ENCODE results near the gene TFR2. TPM values are rescaled to one million over a fixed set of nuclear protein-coding genes. Genes with fewer than 3 reads are reported as not detected.

Gene TFR2
- total and polyA plus RNA-seq, 2 experiments from 2014 or later = 3.7 to 4.2 TPM

GRCh38 chr7:100682228-100682741 lies 40.9 kb upstream of the TFR2 start:
- no peaks in the 10 kb centered on the region; the same call in 1 of the 2 replicates for H3K36me3 ChIP-seq (ENCODE audit: insufficient read depth)
- no peaks in the 10 kb centered on the region for H3K27me3 ChIP-seq (ENCODE audit: insufficient read depth)
- H3K4me2 ChIP-seq = no peak overlapping the region
- no peaks in the 10 kb centered on the region for H3K9me2 ChIP-seq (ENCODE audit: insufficient read depth)
- H3K27ac ChIP-seq (ENCODE audit: low read depth) = no peak overlapping the region
- DNase-seq (ENCODE audit: low spot score) (no peak), ATAC-seq (no peak)
- Mint-ChIP-seq H3K27ac (no peak overlapping the region), H3K36me3 (ENCODE audit: low read depth) (peaks cover 66% of the 10 kb centered on the region), H3K4me3 (no peak overlapping the region), H3K4me1 (peaks cover 9% of the 10 kb centered on the region), H3K27me3 (ENCODE audit: insufficient read depth, low read depth, poor library complexity) (peaks cover 16% of the 10 kb centered on the region), H3K9me3 (no peaks in the 10 kb centered on the region)
- H3K4me3 ChIP-seq = no peak overlapping the region
- no peaks in the 10 kb centered on the region; the same call in 1 of the 2 replicates for H4K20me1 ChIP-seq (replicated peaks; ENCODE audit: insufficient read depth)
- H3K4me1 ChIP-seq (ENCODE audit: insufficient read depth) = peaks cover 11% of the 10 kb centered on the region
- no peaks in the 10 kb centered on the region for H3K79me2 ChIP-seq (replicated peaks; ENCODE audit: insufficient read depth)
- H3F3A ChIP-seq (replicated peaks; ENCODE audit: low read depth) = peaks cover 41% of the 10 kb centered on the region; the same call in 1 of the 2 replicates
- TF ChIP-seq ETS1 (IDR thresholded peaks at IDR 0.05) (no peak), ZNF331 (CRISPR knock-in tag; IDR thresholded peaks at IDR 0.05; ENCODE audit: low read depth) (no peak), STAT1 (IDR thresholded peaks at IDR 0.05; ENCODE audit: unreplicated experiment) (no peak), ZNF114 (CRISPR knock-in tag; IDR thresholded peaks at IDR 0.05) (no peak)
- H2AFZ ChIP-seq = no peak overlapping the region

GRCh38 chr7:100681491-100682227 lies 40.3 kb upstream of the TFR2 start:
- no peaks in the 10 kb centered on the region; the same call in 1 of the 2 replicates for H4K20me1 ChIP-seq (replicated peaks; ENCODE audit: insufficient read depth)
- H3K79me2 ChIP-seq (replicated peaks; ENCODE audit: insufficient read depth) = no peaks in the 10 kb centered on the region
- no peak overlapping the region for H3K4me3 ChIP-seq
- H3K4me3 Mint-ChIP-seq = no peak overlapping the region
- H3K9me2 ChIP-seq (ENCODE audit: insufficient read depth) = no peaks in the 10 kb centered on the region
- no peaks in the 10 kb centered on the region for H3K9me3 Mint-ChIP-seq
- TF ChIP-seq JUNB (IDR thresholded peaks at IDR 0.05; ENCODE audit: unreplicated experiment) = no peak
- TF ChIP-seq ZNF114 (CRISPR knock-in tag; IDR thresholded peaks at IDR 0.05) = no peak
- no peak for TF ChIP-seq NANOG (IDR thresholded peaks at IDR 0.05; ENCODE audit: borderline replicate concordance)
- no peak for TF ChIP-seq POLR2AphosphoS5 (IDR thresholded peaks at IDR 0.05; ENCODE audit: low read depth)
- no peak for TF ChIP-seq ZNF331 (CRISPR knock-in tag; IDR thresholded peaks at IDR 0.05; ENCODE audit: low read depth)
- no peak for TF ChIP-seq STAT1 (IDR thresholded peaks at IDR 0.05; ENCODE audit: unreplicated experiment)
- TF ChIP-seq EZH2phosphoT487 (IDR thresholded peaks at IDR 0.05; ENCODE audit: unreplicated experiment) = no peak
- H2AFZ ChIP-seq = no peak overlapping the region
- H3K36me3 Mint-ChIP-seq (ENCODE audit: low read depth) = peaks cover 67% of the 10 kb centered on the region
- no peak for ATAC-seq
- no peak overlapping the region; the same call in 1 of the 2 replicates for H3K27ac ChIP-seq (ENCODE audit: low read depth)
- peaks cover 11% of the 10 kb centered on the region for H3K4me1 ChIP-seq (ENCODE audit: insufficient read depth)
- no peaks in the 10 kb centered on the region; the same call in 1 of the 2 replicates for H3K36me3 ChIP-seq (ENCODE audit: insufficient read depth)
- no peak for DNase-seq (ENCODE audit: low spot score)
- peaks cover 14% of the 10 kb centered on the region for H3K27me3 Mint-ChIP-seq (ENCODE audit: insufficient read depth, low read depth, poor library complexity)
- peaks cover 43% of the 10 kb centered on the region for H3F3A ChIP-seq (replicated peaks; ENCODE audit: low read depth)
- H3K4me1 Mint-ChIP-seq = peaks cover 9% of the 10 kb centered on the region
- H3K27me3 ChIP-seq (ENCODE audit: insufficient read depth) = no peaks in the 10 kb centered on the region
- H3K27ac Mint-ChIP-seq = no peak overlapping the region
- H3K4me2 ChIP-seq = no peak overlapping the region

Measured in GM23338 (cell line).